Measurements from ENCODE around the gene KLRC4.
"Not testable (repeated sequence)": the region's sequence is repeated elsewhere in the genome, so short reads cannot be mapped to it uniquely, and the experiment has no call there.

Gene KLRC4, protein sequence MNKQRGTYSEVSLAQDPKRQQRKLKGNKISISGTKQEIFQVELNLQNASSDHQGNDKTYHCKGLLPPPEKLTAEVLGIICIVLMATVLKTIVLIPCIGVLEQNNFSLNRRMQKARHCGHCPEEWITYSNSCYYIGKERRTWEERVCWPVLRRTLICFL

DNA sequence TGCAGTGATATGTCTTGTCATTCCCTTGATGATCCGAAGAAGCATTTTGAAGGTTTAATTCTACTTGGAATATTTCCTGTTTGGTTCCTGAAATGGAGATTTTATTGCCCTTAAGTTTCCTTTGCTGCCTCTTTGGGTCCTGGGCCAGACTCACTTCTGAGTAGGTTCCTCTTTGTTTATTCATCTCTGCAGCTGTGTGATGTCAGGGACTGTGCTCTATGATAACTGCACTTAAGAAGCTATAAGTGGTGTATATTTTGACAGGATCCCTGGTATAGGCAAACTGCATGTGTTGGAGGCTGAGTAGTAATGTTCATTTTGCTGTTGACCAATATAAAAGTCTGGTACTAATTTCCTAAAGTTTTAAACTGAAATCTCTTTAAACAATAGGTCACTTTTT lies at the start of gene KLRC4:
Gene KLRC4, minus strand, starts transcription at position 366 of the 400 bp plus-strand sequence. Its CDS starts 182 bp downstream, at position 184.
- no peak for DNase-seq (ENCODE audit: low spot score)

DNA sequence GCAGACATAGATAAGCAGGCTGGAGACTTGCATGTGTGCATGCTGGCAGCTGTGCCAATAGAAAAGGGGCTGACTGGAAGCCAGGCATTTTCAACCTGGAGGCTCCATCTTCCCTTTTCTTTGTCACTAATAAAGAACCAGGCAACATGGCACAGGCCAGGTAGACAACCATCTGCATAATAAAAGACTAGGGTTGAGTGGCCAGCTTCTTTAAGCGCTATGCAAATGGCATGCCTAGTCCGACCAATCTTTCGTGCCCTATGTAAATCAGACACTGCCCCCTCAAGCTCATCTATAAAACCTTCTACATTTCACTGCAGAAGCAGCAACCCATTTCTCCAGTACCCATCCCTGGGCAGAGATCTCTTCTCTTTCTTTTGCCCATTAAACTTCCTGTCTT lies 48.2 kb upstream of the KLRC4 start:
- no peak for DNase-seq (ENCODE audit: low spot score)

DNA sequence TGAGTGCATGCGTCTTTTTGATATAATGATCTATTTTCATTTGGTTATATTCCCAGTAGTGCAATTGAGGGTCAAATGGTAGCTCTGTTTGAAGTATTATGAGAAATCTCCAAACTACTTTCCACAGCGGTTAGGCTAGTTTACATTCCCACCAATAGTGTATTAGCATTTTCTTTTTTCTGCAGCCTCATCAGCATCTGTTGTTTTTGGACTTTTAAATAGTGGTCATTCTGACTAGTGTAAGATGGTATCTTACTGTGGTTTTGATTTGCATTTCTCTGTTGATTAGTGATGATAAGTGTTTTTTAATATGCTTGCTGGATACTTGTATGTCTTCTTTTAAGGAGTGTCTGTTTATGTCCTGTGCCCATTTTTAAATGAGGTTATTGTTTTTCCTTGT lies 47.3 kb upstream of the KLRC4 start:
- DNase-seq (ENCODE audit: low spot score) = no peak

DNA sequence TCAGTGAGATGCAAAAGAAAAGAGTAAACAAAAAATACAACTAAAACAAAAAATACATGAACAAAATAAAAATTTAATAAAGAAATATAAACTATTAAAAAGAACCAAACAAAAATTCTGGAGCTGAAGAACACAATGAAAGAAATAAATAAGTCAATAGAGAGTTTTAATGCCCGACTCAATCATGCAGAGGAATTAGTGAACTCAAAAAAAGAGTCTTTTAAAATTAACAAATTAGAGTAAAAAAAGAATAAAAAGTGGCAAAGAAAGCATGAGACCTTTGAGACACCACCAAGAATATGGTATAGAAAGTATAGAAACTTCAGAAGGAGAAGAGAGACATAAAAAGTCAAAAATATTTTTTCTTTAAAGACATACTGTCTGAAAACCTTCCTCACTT lies 46.2 kb upstream of the KLRC4 start:
- DNase-seq (ENCODE audit: low spot score) = no peak

DNA sequence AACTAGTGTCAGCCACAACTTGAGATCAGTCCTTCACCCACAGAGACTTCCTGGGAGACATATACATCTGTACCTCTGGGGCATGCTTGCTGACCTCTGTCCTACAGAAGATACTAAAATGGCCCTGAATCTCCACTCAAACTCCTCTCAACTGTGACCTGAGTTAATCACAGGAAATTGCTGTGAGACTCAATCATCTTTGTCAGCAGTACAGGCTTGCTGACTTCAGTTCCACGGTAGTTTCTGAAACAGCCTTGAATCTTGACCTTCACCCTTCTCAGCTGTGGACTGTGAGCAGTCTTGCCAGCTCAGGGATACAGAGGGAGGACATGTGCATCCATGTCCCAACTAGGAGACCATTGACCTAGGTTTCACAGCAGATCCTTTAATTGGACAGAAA lies 45.0 kb upstream of the KLRC4 start:
- no peak for DNase-seq (ENCODE audit: low spot score)

DNA sequence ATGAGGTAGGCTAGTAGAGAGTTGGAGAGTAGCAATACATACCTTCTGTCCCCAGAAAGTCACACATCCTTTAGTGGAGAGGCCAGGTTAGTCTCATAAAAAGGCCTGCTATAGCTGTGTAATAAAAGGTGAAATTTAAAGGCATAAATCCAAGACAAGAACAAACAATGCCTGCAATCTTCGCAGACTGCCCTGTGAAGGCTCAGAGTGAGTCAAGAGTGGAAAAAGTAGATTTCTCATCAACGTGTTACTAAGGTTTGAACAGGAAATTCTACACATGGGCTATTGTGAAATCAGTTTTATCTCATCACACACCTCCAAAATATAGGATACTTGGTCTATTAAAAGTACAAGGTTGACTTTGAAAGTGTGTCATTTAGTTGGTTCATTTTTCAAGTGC lies 43.6 kb upstream of the KLRC4 start, which contains the start of gene KLRC1:
Gene KLRC1, minus strand, starts transcription at position 222 of the 400 bp plus-strand sequence. CDS start 2,221 bp downstream, outside the sequence.
- no peak for DNase-seq (ENCODE audit: low spot score)

DNA sequence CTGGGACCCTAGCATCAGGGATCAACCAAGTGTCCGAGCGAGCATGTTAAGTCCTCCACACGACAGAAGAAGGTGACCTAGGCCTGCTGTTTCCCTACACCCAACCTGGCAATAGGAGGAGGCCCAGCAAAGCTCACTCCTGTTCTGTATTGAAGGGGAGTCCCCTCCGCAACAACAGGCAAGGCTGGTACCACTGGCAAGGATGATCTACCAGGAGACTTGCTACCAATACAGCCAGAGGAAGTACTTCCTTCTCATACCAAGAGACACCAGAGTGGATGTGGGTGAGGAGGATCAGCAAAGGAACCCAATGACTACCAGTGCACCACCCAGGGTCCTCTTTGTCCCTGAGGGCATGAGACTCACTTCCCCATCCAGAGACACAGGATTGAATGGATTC lies 38.7 kb upstream of the KLRC4 start:
- no peak for DNase-seq (ENCODE audit: low spot score)

DNA sequence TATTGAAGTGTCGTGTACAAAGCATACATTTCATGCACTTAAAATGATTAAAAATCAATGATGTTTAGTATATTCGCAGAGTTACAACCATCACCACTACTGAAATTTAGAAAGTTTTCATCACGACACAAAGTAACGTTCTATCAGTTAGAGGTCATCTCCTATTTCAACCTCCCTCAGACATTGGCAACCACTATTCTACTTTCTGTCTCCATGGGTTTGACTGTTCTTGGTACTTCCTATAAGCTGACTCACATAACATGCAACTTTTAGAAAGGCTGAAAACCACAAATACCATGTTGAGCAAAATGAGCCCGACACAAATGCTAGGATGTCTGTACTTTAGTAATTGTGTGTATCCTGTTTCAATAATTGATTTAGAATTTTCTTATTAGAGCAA lies 36.5 kb upstream of the KLRC4 start:
- DNase-seq (ENCODE audit: low spot score) = not testable (repeated sequence)

DNA sequence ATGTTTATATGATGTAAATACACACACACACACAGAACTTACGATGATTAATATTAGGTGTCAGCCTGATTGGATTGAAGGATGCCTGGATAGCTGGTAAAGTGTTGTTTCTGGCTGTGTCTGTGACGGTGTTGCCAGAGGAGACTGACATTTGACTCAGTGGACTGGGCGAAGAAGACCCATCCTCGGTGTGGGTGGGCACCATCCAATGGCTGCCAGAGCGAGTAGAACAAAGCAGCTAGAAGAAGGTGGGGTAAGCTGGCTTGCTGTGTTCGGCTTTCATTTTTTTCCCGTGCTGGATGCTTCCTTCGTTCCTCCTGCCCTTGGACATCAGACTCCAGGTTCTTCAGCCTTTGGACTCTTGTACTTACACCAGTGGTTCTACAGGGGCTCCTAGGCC lies 31.6 kb upstream of the KLRC4 start:
- not testable (repeated sequence) for DNase-seq (ENCODE audit: low spot score)

DNA sequence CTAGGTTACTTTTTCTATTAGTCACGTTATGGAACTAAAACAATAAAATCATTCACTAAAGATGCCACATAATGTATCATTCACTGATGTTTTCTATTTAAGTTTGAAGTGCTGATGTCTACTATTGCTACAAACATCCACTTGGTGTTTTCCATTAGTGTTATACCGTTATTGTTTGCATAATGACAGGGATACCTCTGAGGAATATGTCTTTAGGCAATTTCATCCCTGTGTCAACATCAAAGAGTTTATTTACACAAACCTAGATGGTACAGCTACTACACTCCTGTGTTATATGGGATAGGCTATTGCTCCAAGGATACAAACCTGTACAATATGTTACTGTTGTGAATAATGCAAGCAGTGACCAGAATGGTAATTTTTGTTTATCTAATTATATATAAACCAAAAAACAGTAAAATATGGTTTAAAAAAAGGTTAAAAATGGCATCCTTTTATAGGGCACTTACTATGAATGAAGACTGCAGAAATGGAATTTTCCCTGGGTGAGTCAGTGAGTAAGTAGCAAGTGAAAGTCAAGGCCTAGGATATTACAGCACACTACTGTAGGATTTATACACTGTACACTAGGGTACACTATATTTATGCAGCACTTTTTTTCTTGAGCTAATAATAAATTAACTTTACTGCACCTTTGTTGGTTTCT lies 30.2 kb upstream of the KLRC4 start:
- not testable (repeated sequence) for DNase-seq (ENCODE audit: low spot score)

DNA sequence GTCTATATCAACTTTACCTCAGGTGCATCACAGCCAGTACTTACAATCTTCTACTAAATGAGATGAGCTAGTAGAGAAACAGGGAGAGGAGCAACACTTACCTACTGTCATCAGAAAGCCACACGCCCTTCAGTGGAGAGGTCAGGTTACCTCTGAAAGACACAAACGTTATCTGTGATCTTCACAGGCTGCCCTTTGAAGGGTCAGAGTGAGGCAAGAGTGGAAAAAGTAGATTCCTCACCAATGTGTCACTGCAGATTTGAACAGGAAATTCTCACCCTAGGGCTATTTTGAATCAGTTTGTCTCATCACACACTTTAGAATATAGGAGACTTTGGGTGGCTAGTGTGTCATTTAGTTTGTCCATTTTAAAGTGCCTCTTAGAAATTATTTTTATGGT lies 28.0 kb upstream of the KLRC4 start:
- not testable (repeated sequence) for DNase-seq (ENCODE audit: low spot score)

DNA sequence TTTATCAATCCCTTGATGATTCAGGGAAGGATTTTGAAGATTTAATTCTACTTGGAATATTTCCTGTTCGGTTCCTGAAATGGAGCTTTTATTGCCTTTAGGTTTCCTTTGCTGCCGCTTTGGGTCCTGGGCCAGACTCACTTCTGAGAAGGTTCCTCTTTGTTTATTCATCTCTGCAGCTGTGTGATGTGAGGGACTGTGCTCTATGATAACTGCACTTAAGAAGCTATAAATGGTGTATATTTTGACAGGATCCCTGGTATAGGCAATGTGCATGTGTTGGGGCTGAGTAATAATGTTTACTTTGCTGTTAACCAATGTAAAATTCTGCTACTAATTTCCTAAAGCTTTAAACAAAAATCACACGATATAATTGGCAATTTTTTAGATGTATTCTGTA lies 26.3 kb upstream of the KLRC4 start, which contains the start of gene KLRC2:
Gene KLRC2, minus strand, starts transcription at position 195 of the 400 bp plus-strand sequence. Its CDS starts 24 bp downstream, at position 171.
- DNase-seq (ENCODE audit: low spot score) = not testable (repeated sequence)

DNA sequence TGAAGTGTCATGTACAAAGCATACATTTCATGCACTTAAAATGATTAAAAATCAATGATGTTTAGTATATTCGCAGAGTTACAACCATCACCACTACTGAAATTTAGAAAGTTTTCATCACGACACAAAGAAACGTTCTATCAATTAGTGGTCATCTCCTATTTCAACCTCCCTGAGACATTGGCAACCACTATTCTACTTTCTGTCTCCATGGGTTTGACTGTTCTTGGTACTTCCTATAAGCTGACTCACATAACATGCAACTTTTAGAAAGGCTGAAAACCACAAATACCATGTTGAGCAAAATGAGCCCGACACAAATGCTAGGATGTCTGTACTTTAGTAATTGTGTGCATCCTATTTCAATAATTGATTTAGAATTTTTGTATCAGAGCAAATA lies 21.1 kb upstream of the KLRC4 start:
- DNase-seq (ENCODE audit: low spot score) = not testable (repeated sequence)

DNA sequence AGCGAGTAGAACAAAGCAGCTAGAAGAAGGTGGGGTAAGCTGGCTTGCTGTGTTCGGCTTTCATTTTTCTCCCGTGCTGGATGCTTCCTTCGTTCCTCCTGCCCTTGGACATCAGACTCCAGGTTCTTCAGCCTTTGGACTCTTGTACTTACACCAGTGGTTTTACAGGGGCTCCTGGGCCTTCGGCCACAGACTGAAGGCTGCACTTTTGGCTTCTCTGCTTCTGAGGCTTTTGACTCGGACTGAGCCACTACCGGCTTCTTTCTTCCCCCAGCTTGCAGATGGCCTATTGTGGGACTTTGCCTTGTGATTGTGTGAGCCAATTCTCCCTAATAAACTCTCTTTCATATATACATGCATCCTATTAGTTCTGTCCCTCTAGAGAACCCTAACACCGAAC lies 16.4 kb upstream of the KLRC4 start:
- not testable (repeated sequence) for DNase-seq (ENCODE audit: low spot score)

DNA sequence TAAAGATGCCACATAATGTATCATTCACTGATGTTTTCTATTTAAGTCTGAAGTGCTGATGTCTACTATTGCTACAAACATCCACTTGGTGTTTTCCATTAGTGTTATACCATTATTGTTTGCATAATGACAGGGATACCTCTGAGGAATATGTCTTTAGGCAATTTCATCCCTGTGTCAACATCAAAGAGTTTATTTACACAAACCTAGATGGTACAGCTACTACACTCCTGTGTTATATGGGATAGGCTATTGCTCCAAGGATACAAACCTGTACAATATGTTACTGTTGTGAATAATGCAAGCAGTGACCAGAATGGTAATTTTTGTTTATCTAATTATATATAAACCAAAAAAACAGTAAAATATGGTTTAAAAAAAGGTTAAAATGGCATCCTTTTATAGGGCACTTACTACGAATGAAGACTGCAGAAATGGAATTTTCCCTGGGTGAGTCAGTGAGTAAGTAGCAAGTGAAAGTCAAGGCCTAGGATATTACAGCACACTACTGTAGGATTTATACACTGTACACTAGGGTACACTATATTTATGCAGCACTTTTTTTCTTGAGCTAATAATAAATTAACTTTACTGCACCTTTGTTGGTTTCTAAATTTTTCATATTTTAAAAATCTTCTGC lies 14.8 kb upstream of the KLRC4 start:
- not testable (repeated sequence) for DNase-seq (ENCODE audit: low spot score)

DNA sequence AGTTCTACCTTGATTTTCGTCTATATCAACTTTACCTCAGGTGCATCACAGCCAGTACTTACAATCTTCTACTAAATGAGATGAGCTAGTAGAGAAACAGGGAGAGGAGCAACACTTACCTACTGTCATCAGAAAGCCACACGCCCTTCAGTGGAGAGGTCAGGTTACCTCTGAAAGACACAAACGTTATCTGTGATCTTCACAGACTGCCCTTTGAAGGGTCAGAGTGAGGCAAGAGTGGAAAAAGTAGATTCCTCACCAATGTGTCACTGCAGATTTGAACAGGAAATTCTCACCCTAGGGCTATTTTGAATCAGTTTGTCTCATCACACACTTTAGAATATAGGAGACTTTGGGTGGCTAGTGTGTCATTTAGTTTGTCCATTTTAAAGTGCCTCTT lies 12.6 kb upstream of the KLRC4 start:
- not testable (repeated sequence) for DNase-seq (ENCODE audit: low spot score)

DNA sequence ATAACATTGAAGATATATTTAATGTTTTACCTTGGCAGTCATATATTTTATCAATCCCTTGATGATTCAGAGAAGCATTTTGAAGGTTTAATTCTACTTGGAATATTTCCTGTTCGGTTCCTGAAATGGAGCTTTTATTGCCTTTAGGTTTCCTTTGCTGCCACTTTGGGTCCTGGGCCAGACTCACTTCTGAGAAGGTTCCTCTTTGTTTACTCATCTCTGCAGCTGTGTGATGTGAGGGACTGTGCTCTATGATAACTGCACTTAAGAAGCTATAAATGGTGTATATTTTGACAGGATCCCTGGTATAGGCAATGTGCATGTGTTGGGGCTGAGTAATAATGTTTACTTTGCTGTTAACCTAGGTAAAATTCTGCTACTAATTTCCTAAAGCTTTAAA lies 10.8 kb upstream of the KLRC4 start, which contains the start of gene KLRC3:
Gene KLRC3, minus strand, starts transcription at position 262 of the 400 bp plus-strand sequence. Its CDS starts 45 bp downstream, at position 217.
- not testable (repeated sequence) for DNase-seq (ENCODE audit: low spot score)

DNA sequence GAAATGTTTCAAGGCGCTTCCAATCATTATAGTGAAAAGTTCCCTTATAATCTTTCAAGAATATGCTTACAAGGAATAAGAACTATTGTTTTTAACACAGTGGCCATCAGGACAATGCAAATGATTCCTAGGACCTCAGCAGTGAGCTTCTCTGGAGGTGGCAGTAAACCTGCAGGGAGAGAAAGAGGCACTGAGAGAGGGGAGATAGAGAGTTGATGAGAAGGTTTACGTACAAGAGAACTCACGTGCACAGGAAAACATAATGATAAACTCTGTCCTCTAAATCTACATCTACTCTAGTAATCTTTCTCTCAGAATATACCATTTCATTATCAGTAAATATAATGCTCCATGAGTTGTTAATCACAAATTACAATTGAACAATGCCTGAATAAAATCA lies 715 bp downstream of the KLRC4 start:
- no peak for DNase-seq (ENCODE audit: low spot score)

DNA sequence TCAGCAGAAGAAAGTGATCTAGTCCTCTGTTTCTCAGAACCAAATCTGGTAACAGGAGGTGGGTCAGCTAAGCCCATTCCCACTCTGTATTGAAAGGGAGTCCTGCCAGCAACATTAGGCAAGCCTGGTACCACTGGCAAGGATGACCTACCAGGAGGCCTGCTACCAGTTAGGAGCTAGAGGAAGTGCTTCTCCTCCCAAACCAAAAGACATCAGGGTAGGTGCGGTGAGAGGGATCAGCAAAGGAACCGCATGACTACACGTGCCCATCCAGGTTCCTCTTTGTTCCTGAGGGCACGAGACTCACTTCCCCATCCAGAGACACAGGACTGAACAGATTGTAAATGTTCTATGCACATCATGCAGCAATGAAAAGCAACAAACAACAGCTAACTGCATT lies 2.8 kb downstream of the KLRC4 start:
- no peak for DNase-seq (ENCODE audit: low spot score)

DNA sequence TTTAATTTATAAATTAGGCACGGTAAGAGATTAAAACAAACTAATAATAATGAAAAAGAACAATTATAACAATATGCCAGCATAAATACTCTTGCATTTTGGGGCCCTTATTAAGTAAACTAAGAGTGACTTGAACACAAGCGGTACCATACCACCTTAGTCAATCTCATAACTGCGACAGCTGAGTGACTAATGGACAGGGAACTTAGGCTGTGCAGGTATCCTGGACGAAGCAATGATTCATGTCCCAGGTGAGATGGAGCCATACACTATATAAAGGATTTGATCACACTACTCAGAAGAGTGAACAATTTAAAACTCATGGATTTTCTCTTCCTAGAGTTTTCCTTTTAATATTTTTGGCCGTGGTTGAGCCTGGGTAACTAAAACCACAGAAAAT lies 4.3 kb downstream of the KLRC4 start:
- no peak for DNase-seq (ENCODE audit: low spot score)

DNA sequence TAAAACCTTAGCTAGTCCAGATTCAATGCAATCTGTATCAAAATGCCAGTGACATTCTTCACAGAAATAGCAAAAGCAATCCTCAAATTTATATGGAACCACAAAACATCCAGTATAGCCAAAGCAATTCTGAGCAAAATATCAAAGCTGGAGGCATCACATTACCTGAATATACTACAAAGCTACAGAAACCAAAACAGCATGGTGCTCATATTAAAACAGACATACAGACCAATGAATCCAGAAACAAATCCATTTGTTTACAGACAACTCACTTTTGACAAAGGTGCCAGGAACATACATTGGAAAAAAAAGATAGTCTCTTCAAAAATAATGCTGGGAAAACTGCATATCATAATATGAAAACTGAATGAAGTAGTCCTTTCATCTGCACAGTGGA lies 4.8 kb downstream of the KLRC4 start:
- no peak for DNase-seq (ENCODE audit: low spot score)

DNA sequence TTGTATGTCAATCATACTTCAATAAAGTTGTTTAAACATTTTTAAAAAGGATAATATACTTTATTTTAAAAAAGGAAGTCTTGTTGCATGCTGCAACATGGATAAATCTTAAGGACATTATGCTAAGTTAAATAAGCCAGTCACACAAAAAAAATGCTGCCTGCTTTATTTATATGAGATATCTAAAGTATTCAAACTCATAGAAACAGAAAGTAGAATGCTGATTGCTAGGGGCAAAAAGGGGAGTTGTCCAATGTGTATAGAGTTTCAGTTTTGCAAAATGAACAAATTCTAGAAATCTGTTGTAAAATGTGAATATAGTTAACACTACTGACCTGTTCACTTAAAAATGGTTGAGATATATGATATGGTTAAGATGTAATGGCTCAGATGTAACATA lies 8.7 kb downstream of the KLRC4 start:
- DNase-seq (ENCODE audit: low spot score) = no peak

DNA sequence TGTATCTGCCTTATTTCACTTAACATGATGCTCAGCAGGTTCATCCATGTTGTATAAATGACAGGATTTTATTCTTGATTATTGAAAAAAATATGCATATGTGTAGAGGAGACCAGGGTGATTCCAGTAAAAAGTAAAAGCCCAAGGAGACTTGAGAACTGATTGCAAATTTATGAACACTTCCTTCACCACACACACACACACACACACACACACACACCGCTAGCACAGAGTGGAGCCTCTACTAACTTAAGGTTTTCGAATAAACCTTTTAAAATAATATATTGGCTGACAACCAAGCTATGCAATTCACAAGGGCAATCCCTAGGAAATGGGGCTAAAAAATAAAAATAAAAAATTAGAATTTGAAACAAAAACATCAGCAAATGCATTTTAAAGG lies 11.4 kb downstream of the KLRC4 start:
- DNase-seq (ENCODE audit: low spot score) = no peak

All from hematopoietic multipotent progenitor cell treated with erythropoietin and hydrocortisone succinate and interleukin-3 and kit ligand, for 17 days (in vitro differentiated cells).